HG03196 (cell line): ENCODE results near the gene CTSK.
"Not testable (repeated sequence)": the region's sequence is repeated elsewhere in the genome, so short reads cannot be mapped to it uniquely, and the experiment has no call there.

Source experiments
- ATAC-seq: cut with Tn5 transposase; IDR thresholded peaks from one replicate; pipeline ENCODE4 v1.9.1; 2021; ENCODE audit not compliant: unreplicated experiment

Gene CTSK

DNA sequence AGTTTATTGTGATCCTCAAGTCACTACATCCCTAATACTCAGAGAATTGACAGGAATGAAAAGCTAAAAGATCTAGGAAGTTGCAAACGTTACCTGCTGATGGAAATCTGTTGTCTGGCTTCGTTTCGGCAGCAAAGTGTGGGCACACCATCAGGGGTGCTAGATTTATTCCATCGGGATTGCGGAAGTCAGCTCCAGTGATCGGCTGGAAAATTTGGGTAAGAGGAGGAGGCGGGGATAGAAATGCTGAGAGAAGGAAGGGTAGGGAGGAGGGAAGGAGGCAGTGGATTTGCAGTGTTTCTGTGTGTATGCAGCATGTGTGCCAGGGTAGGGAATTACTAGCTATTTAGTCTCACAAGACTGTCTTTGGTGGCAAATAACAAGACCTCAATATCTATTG is at the start of gene CTSK:
Gene CTSK (minus strand): TSS at position 140 of the 400 bp plus-strand sequence. CDS start 1,455 bp downstream, outside the sequence.
- ATAC-seq = no peak

DNA sequence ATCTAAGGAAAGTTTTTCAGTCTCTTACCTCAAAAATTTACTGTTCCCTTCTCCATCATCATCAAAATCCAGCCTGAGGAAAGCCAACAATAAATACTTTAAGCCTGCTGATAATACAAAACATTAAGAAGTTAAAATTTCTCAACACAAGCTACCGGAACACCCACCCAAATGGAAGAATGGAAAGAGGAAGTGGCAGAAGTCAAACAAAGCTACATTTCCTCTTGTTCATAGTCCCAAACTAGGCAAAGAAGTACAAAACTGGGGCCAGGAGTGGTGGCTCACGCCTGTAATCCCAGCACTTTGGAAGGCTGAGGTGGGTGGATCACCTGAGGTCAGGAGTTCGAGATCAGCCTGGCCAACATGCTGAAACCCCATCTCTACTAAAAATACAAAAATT is 44.7 kb upstream of the CTSK start:
- ATAC-seq = not testable (repeated sequence)

DNA sequence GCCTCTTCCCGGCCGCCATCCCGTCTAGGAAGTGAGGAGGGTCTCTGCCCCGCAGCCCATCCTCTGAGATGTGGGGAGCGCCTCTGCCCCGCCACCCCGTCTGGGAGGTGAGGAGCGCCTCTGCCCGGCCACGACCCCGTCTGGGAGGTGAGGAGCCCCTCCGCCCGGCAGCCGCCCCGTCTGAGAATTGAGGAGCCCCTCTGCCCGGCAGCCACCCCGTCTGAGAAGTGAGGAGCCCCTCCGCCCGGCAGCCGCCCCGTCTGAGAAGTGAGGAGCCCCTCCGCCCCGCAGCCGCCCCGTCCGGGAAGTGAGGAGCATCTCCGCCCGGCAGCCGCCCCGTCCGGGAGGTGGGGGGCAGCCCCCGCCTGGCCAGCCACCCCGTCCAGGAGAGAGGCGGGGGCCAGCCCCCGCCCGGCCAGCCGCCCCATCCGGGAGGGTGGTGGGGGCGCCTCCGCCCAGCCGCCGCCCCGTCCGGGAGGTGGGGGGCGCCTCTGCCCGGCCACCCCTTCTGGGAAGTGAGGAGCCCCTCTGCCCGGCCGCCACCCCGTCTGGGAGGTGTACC is 42.8 kb upstream of the CTSK start:
- ATAC-seq = not testable (repeated sequence)

DNA sequence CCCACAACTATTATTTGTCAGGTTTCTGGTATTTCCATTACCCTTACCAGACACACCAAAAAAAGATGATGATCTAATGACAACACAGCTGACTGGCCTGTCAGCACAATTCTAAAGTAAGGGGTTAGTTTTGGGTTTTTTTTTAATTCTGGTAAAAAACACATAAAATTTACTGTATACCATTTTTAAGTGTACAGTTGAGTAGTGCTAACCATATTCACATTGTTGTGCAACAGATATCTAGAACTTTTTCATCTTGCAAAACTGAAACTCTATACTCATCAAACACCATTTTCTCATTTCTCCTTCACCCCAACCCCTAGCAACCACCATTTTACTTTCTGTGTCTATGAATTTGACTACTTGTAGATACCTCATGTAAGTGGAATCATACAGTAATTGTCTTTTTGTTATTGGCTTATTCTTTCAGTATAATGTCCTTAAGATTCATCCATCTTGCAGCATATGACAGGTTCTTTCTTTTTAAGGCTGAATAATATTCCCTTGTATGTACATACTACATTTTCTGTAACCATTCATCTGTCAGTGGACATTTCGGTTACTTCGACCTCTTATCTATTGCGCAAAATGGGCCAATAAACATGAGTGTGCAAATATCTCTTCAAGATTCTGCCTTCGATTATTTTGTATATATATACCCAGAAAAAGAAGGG is 38.5 kb upstream of the CTSK start:
- no peak for ATAC-seq

DNA sequence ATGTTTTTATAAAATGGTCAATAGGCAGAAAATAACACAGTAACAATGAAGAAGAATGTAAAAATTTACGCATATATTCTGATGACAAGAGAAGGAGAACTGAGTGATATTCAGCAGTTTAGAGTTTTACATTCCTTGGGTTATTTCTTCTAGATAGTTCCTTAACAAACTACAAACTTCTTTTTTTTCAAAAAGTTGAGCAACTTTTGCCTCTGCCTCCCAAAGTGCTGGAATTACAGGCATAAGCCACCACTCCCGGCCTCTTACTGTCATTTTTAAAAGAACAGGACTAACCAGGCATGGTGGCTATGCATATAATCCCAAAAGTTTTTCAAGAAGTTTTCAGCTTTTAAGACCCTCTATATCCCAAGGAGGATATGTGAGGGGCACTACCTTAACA is 35.4 kb upstream of the CTSK start:
- ATAC-seq = no peak

DNA sequence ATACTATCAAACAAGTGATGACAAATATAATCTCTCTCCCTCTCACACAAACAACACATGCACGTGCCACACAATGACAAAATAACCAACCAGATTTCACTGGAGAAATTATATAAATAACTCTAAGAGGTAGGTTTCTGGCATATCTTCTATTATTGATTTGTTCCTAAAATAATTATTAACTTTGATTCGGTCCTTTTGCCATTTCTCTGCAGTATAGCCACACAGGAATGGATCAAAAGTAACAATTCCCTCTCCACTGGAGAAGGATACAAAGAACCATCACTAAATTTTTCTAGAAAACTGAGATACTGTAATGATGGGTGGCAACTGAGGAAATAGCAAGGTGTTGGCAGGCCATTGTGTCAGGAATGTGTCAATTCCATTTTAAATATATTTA is 34.9 kb upstream of the CTSK start:
- ATAC-seq = no peak

DNA sequence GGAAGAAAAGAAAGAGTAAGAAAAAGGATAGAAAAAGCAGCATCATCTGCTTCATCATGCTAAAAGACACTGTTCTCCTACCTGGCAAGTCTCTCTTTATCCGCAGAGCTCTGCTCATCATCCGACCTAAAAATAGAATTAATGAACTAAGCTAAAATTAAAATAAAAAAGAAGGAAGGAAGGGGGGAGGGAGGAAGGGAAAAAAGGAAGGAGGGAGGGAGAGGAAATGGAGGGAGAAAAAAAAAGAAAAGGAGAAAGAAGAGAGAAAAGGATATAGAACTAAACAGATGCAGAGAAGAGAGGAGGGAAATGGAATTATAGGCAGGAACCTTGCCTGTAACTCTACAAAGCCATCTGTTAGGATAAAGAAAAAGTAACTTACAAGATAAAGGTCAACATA is 34.3 kb upstream of the CTSK start:
- ATAC-seq = no peak

DNA sequence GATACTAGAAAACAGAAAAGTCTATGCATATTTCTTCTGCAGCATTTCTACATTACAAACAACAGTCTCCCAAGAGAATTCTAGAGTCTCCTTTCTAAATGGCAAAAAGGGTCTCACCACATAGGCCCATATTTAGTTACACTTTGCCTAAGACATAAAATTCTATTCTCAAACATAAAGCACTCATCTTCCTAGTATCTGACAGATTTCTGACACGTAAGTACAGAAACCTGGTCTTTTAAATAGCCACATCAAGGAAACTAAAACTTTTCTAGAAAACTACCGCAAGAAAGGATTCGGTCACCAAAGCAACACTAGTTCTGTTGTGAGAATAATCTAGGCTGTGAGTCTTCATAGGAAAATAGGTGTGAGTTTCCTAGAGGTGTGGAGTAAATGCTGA is 33.6 kb upstream of the CTSK start:
- ATAC-seq = no peak

DNA sequence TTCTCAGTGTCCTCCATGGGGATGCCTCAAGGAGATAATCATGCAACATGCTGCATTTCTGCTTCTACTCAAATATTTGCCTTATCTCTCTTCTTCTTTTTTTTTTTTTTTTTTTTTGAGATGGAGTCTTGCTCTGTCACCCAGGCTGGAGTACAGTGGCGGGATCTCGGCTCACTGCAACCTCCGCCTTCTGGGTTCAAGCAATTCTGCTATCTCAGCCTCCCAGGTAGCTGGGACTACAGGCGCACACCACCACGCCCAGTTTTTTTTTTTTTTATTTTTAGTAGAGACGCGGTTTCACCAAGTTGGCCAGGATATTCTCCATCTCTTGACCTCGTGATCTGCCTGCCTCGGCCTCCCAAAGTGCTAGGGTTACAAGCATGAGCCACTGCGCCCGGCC is 32.8 kb upstream of the CTSK start:
- ATAC-seq = not testable (repeated sequence)

DNA sequence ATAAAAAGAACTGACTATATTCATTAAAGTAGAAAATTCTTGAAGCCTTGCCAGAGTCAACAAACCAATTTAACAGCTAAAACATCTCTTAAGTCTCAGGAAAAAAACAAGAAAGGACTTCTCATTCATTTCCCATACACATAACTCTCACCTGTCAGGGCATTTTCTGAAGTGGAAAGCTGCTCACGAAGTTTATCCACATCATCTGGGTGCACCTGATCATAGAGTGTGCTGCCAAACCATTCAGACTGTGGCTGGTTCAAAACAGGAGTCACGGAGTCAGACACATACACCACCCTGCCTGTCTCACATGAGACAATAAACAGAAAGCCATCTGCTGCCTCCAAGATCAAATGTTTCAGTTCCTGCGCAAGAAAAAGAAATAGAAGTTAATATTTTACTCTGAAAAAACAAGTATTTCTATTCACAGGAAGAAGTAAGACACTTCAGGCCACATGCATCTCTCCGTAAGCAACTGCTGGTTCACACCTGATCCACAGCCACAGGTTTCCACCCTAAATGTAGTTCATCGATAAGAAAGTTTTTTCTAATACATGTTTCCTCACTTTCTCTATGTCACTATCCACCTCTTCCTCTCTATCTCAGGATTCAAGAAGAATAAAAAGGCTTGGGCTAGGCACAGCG is 28.2 kb upstream of the CTSK start:
- ATAC-seq = no peak

DNA sequence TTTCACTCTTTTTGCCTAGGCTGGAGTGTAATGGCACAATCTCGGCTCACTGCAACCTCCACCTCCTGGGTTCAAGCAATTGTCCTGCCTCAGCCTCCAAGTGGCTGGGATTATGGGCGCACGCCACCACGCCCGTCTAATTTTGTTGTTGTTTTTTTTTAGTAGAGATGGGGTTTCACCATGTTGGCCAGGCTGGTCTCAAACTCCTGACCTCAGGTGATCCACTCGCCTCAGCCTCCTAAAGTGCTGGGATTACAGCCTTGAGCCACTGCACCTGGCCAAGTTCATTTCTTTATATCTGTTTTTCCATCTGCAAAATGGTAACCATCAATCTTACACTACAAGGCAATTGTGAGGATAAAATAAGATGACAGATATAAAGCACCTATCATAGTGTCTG is 25.9 kb upstream of the CTSK start:
- ATAC-seq = not testable (repeated sequence)

DNA sequence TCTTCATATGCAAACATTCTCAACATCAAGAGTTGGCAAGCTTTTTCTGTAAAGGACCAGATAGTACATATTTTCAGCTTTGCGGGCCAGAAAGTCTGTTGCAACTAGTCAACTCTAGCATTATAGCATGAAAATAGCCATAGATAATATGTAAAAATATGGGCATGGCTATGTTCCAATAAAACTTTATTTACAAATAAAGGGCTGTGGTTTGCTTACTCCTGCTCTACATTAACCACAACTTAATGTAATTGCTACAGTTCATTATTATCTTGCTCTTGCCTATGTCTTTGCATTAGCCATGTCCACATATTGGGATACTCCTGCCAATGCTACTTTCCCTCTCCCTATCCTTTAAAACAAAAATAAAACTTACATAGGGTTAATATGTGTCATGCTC is 24.5 kb upstream of the CTSK start:
- ATAC-seq = no peak

DNA sequence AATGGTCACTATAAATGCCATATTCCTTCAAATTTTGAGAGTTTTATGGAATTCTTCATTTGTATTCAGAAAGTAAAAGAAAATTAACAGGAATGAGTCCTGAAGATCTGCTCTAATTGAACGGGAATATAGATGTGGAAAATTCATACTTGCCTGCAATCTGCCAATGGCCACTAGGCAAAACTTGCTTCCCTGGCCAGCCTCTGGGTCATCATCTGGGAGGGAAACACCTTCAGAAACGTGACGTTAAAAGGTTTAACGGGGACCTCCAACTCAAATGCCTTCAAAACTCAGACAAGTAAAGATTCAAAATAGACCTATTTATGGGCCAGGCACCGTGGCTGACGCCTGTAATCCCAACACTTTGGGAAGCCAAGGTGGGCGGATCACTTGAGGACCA is 21.7 kb upstream of the CTSK start:
- ATAC-seq = no peak

DNA sequence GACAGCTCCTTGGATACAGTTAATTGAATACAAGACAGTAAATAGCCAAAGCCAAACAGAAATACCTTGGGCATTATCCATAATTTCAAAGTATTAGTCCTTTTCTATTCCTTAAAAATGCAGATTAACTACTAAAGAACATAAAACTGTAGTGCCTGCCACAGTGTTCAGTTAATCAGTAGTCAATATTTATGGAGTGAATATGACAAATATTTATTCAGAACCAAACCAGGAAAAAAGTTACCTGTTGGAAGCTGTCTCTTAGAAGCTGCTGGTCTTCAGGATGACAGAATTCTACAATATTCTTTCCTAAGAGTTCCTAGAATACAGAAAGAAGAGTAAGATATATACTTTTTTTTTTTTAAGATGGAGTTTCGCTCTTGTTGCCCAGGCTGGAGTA is 18.2 kb upstream of the CTSK start:
- ATAC-seq = no peak

DNA sequence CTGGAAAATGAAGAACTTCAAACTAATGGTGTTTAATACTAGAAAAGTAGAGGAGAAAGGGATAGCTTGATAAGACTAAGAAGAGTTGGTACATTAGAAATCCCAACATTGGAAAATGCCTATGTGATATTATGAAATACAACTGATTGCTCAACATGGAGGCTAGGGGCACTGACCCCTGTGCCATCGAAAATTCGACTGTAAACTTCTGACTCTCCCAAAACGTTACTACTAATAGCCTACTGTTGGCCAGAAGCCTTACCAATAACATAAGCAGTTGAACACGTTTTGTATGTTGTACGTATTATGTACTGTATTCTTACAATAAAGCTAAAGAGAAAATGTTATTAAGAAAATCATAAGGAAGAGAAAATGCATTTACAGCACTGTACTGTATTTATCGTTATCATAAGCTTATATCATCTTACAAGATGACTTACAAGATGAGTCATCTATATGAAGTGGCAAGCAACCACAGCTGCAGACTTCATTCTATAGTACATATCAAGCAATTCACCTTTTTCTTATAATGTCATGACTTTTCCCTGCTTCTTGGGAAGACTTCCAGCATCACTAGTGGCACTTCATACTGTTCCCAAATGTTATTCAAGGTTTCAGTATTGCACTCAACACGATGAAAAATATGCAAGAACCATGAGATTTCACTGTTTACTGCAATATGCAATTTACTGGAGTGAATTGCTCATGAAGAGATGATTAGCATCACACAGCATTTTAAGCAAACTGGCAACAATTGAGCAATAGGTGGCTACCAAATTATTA is 12.9 kb upstream of the CTSK start:
- ATAC-seq = no peak

DNA sequence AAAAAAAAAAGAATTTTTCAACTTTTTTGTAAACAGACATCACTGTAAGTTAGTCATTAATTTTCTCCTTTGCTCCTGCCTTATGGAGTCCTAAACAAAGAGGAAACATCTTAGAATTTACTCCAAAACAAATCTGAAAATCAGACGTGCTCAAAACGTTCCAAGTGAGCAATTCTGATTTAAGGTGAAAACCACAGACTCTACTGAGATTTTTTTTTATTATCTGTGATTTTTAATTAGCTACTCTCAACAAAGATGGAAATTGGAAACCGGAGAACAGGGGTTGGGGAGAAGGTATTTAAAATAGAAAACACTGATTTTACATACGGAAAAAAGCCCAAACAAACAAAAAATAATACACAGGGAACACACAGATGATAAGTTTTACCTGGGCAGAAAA is 7.8 kb upstream of the CTSK start:
- ATAC-seq = no peak

DNA sequence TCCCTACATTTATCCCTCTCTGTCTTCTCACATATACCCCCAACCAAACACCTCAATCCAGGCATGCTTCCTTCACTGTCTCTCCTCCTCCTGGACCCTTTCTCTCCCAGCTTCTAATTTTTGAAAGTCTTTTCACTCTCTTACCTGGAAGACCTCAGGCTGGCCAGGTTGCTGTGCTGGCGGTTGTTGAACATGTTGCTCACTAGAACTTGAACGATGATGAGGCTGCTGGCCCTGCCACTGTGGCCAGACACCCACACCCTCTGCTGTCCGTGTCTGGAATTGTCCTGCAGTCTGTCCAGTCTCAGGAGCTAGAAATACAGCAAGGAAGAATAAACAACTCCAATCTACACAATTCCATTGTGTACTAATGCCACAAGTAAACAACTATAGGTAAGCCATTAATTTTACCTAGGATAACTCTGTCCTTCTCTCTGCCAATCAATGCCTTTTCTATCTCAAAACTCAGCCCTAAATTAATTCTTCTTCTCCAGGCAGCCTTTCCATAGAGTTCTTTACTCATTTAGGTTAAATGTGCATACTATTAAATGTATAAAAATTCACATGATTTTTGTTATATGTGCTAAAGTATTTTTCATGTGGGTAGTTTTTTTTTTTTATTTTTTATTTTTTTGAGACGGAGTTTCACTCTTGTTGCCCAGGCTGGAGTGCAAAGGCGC is 5.1 kb upstream of the CTSK start:
- no peak for ATAC-seq

DNA sequence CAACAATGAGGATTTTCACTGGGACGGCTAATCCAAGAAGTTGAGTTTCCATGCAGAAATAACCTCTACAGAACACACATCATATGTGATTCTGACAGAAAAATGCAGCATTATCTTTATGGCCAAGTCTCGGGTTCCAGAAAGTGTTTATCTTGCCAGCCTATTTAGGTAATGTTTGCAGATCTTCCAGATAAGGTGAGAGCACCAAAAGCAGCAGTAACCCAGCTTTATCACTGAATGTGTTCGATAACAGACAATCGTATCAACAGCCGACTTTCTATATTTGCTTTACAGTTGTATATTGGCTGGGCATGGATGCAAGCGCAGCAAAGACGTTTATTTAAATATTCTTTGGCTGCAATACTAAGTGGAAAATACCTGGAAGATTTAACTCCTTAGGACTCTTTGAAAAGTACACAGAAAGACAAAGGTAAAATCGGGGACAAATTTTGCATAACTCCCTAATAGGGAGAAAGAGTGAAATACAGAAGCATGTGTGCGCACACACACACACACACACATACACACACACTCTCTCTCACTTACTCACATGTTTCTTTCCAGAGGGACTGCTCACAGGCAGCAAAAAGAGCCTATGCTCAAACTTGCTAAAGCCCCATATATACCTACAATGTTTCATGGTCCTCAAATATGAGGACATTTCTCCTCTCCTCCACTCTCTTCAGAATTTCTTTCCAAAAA is 3.0 kb upstream of the CTSK start:
- no peak for ATAC-seq

DNA sequence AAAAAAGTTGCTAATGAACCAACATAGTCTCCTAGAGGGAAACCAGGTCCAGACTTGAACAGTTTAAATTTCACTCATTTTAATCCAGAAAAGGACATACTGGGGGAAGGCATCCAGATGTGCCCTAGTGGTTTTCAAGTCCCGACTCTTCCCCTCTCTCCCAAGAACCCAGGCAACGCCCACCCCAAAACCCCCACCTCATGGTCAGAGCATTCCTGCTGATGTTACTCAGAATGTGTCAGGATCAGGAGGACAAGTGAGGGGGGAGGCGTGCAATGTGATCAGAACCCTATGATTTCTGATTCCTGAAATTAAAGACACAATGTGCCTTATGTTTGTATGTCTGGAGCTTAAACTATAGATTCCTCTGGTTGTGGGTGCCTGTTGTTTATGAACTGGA is 1.6 kb upstream of the CTSK start:
- no peak for ATAC-seq

DNA sequence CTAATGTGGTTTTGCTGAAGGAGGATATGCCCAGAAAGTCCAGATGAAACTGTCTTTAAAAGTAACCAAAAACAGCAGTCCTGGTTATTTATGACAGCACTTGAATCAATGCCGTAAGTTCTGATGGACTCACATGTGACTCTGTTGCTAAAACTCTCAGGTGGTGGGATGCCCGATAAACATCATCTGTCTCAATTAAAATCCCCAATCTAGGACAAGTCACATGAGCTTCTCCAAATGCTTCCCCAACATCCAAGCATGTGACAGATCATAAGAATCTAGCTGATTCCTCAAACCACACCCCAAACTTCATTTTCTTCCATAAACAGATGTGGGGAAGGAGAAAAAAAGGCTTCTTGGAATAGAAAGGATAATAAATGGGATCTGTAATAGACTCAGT is 786 bp upstream of the CTSK start:
- ATAC-seq = no peak
